ENCODE data around the gene SLC9A6. TPM values are rescaled to one million over a fixed set of nuclear protein-coding genes. Genes with fewer than 3 reads are reported as not detected.

Gene SLC9A6
- polyA plus RNA-seq (2011; rRNA removed) (10.7 and 14.7 TPM in 2 replicates), polyA minus RNA-seq (2011; rRNA and poly(A)+ RNA removed) (13.6 and 18.5 TPM in 2 replicates)

GRCh38 chrX:135985157-135985972 lies at the start of gene SLC9A6:
TSS of gene SLC9A6 (plus strand) at chrX:135985435. CDS start at chrX:135985659, 224 bp downstream.
- H3K9me3 ChIP-seq (ENCODE audit: control insufficient read depth, insufficient read depth, low read length): no peaks in the 10 kb centered on the region
- ChIA-PET CTCF (interaction anchor here (0.6 kb wide), 1 partner anchor 11 kb away, joined by 3 read pairs; no protein-coding TSS in a partner anchor), POLR2A (no interaction called here)
- no peak for TF ChIP-seq CTCF (IDR thresholded peaks at IDR 0.05; ENCODE audit: low read depth, low read length)
- DNase-seq (ENCODE audit: low read depth, low spot score): no peak
- H3K27ac ChIP-seq (ENCODE audit: low read depth, low read length): peak within 1 kb of the TSS; percentile 31
- no peaks in the 10 kb centered on the region for H3K27me3 ChIP-seq (ENCODE audit: control insufficient read depth, insufficient read depth, low read length)
- peak within 1 kb of the TSS; percentile 76 for H3K4me3 ChIP-seq (ENCODE audit: low read depth, low read length)

DNA sequence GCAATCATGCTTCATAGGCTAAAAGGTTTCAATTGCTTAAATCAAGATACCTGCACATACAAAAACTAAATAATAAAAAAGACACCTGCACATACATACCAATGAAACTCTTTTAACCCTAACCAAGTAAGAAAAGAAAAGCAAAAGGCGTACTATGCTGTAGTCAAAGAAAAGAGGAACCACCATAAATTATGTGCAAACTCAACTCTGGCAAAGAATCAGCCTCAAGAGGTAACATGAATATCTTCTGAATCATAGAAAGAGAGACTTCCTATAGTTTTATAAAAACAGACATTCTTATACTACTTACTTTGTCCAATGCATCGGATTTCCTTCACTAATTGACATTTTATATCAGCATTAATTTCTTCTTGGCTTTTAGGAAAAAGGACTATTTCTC lies 40.7 kb upstream of the SLC9A6 start:
- DNase-seq (ENCODE audit: low read depth, low spot score): no peak
- TF ChIP-seq CTCF (IDR thresholded peaks at IDR 0.05; ENCODE audit: low read depth, low read length): no peak
- Histone ChIP-seq H3K27me3 (ENCODE audit: control insufficient read depth, insufficient read depth, low read length) (no peaks in the 10 kb centered on the region), H3K4me3 (ENCODE audit: low read depth, low read length) (no peak overlapping the region), H3K9me3 (ENCODE audit: control insufficient read depth, insufficient read depth, low read length) (no peaks in the 10 kb centered on the region), H3K27ac (ENCODE audit: low read depth, low read length) (no peak overlapping the region)
- ChIA-PET POLR2A (no interaction called here), CTCF (no interaction called here)

DNA sequence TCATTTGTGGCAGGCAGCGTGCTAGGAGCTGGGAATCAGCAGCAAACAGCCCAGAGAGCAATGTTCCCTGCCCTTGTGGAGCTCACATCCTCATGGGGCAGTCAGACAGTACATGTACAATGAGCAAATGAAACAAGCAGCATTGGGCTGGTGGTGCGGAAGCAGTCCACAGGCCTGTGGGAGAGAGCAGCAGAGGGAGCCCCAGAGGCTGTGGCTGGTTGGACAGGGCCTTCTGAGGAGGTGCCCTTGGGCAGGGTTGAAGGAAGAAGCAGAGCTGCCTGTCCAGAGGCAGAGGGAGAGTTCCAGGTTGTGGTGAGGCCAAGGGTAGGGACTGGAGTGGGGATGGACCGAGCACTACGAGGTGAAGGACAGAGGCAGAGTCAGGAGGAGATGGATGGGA lies 33.9 kb upstream of the SLC9A6 start:
- H3K27ac ChIP-seq (ENCODE audit: low read depth, low read length): no peak overlapping the region
- ChIA-PET POLR2A (no interaction called here), CTCF (no interaction called here)
- no peak for DNase-seq (ENCODE audit: low read depth, low spot score)
- TF ChIP-seq CTCF (IDR thresholded peaks at IDR 0.05; ENCODE audit: low read depth, low read length): no peak
- no peaks in the 10 kb centered on the region for H3K9me3 ChIP-seq (ENCODE audit: control insufficient read depth, insufficient read depth, low read length)
- no peaks in the 10 kb centered on the region for H3K27me3 ChIP-seq (ENCODE audit: control insufficient read depth, insufficient read depth, low read length)
- no peak overlapping the region for H3K4me3 ChIP-seq (ENCODE audit: low read depth, low read length)

DNA sequence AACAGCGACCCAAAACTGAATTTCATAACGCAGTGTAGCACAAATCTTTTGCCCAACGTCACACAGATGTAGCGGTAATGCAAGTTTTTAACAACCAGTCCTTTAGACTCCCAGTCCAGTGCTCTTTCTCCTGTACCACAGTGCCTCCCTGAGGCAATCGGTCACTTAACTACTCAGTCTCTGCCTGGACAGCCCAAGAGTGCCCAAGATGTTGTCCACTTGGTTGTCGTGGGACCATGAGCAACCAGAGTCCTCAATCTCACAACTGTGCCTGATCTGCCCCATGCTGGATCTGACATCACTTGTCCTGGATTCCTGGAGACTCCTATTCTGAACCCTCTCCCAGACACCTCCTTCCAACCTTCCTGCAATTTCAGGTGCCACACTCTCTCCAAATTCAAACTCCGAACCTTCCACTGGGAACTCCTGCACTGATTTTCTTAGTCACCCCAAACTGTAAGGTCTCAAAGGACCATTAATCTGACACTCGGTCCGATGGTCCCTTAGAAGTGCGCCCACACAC lies 12.1 kb upstream of the SLC9A6 start:
- CTCF ChIA-PET: no interaction called here
- Histone ChIP-seq H3K27me3 (ENCODE audit: control insufficient read depth, insufficient read depth, low read length) (no peaks in the 10 kb centered on the region), H3K9me3 (ENCODE audit: control insufficient read depth, insufficient read depth, low read length) (no peaks in the 10 kb centered on the region), H3K4me3 (ENCODE audit: low read depth, low read length) (peak overlapping the region; percentile 82), H3K27ac (ENCODE audit: low read depth, low read length) (peak overlapping the region; percentile 96)
- DNase-seq (ENCODE audit: low read depth, low spot score): no peak
- 0 out of 2 replicates have a peak, but pooled peaks have one; percentile 3 for TF ChIP-seq CTCF (IDR thresholded peaks at IDR 0.05; ENCODE audit: low read depth, low read length)
- POLR2A ChIA-PET: no interaction called here
